Epithelial cell of prostate (primary cell): ENCODE measurements around the gene SPATA25.
"Not testable (repeated sequence)": the region's sequence is repeated elsewhere in the genome, so short reads cannot be mapped to it uniquely, and the experiment has no call there.

Source experiments
- DNase-seq: peaks from one replicate; pipeline ENCODE4 v3.0.0-alpha.2; 2011; ENCODE audit warnings: low read depth, low spot score
- H3K27ac ChIP-seq: fragments of 450-650 bp; 2 replicates; pipeline ENCODE4 v1.5.1; 2017; ENCODE audit warnings: mild to moderate bottlenecking

The SPATA25 gene

DNA sequence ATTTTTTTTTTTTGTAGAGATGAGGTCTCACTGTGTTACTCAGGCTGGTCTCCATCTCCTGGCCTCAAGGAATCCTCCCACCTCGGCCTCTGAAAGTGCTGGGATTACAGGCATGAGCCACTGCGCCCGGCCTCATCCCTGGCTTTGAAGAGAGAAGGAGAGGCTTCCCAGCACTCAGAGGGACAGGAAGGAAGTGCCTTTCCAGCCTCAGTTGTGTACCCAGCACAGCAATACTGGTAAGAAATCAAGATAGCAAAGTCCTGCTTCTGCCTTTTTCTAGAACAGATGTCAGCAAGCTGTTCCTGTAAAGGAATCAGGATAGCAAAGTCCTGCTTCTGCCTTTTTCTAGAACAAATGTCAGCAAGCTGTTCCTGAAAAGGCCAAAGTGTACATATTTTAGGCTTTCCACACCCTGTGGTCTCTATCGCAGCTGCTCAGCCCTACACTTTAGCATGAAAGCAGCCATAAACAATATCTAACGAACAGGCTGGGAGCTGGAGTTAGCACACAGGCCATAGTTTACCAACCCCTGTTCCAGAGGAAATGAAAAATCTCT lies 30.8 kb upstream of the SPATA25 start:
- no peak overlapping the region for H3K27ac ChIP-seq
- no peak for DNase-seq

DNA sequence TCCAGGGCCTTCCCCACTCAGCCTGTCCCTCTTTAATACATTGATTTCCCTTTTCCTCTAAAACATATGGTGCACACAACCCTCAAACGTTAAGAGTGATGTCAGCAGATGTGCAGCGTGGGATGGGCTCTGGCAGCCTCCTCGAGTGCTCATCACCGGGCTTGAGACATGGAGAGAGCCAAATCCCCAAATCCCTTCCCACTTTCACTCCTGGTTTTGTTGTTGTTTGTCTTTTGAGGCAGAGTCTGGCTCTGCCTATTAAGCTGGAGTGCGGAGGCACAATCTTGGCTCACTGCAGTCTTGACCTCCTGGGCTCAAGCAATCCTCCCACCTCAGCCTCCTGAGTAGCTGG lies 30.3 kb upstream of the SPATA25 start:
- no peak overlapping the region for H3K27ac ChIP-seq
- no peak for DNase-seq

DNA sequence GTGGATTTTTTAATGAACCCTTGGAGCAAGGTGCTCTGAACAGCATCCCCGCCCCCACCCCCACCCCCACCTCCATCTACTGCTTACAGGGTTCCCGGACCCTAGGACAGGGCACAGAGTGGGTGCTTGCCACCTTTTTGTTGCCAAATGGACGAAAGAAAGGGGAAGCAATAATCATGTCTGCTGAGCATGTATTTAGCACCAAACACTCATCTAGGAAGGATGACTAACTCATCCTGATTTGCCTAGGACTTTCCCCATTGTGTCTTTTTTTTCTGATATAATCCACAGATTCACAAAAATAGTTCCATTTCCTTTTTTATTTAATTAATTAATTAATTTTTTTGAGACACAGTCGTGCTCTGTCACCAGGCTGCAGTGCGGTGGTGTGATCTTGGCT lies 25.7 kb upstream of the SPATA25 start:
- DNase-seq, result no peak
- peak overlapping the region; percentile 50 for H3K27ac ChIP-seq

DNA sequence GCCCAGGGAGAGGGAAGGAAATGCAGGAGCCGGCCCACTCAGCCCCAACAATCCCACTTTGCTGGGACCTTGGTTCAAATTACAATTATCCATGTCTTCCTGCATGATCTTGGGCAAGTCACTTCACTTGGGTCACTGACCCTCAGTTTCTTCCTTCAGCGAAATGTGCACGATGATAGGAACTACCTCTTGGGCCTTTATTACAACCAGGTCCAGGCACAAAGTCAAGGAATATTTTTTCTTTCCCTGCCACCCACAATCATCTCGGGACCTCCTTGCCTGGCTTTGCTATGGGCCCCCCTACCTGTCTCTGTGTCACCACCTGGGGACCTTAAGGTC lies 24.9 kb upstream of the SPATA25 start:
- no peak for DNase-seq
- H3K27ac ChIP-seq, result peak overlapping the region; percentile 50

DNA sequence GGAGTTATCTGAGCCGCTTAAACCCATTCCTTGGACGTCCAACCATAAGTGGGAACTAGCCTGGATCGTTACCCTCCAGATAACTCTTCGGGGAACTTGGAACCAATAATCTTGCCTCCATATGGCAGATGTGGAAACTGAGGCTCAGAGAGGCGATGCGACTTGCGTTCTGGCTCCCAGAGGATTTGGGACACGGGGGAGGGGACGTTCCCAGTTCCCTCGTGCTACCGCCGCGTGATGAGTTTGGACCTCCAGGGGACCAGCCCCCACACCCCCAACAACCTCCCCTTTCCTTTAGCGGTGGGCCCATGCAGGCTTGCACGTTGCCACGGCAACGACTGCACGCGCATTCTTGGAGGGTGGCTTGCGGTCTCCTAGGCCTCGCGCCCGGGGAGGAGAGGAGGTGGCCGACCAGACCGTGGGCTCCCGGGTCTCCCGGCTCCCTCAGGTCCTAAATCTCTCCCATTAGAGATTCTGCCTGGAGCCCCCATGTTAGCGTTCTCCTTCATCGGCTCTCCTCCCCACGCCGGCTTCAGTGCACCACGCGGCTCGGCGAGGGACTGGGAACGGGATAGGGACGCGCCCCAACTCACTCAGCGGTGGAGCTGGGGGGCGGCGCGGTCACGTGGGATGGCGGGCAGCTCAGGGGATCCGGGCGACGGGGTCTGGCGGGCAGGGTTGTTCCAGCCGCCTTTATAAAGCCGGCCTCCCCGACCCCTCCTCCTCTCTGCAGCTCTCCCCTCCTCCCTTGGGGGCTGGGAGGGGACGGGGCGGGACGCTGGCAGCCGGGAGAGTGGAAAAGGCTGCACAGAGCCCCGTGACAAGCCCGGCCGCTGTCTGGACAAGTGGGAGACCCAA lies 24.3 kb upstream of the SPATA25 start, which contains the start of gene PLTP:
Gene PLTP, minus strand, starts transcription at position 670 of the 858 bp plus-strand sequence. CDS start 703 bp downstream, outside the sequence.
- no peak for DNase-seq
- H3K27ac ChIP-seq, result peak within 1 kb of the TSS; percentile 50

DNA sequence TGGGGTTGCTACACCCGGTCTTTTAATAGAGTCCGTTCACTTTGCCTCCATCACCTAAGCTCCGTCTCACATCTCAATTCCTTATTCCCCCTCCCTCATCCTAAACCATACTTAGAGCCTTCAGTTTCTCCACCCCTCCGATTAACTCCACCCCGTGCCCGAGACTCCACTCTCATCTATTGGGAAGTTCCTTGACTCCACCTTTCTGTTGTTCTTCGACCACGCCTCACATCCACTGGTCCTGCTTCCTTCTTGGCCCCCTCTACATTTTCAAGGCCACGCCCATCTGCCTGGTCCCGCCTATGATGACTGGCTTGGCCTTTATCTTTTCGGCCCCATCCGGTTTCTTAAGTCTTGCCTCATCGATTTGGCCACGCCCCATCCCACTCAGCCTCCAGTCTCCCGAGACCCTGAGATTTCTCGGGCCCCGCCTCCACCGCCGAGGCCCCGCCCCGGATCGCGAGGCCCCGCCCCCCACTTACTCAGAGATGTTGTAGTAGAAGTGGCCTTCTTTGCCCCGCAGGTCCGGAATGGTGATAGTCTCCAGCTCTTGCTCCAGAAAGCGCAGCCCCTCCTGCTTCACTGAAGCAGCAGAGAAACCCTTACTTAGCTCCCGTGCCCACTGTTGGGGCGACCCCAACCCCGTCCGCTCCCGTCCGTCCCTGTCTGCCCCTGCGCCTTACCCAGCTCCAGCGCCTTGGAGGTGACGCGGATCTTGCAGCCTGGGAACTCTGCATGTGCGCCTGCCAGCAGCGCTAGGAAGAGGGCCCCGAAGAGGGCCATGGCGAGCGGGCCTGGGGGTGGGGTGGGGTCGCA lies 23.5 kb upstream of the SPATA25 start:
- peak overlapping the region; percentile 50 for H3K27ac ChIP-seq
- DNase-seq, result peak; percentile 98

DNA sequence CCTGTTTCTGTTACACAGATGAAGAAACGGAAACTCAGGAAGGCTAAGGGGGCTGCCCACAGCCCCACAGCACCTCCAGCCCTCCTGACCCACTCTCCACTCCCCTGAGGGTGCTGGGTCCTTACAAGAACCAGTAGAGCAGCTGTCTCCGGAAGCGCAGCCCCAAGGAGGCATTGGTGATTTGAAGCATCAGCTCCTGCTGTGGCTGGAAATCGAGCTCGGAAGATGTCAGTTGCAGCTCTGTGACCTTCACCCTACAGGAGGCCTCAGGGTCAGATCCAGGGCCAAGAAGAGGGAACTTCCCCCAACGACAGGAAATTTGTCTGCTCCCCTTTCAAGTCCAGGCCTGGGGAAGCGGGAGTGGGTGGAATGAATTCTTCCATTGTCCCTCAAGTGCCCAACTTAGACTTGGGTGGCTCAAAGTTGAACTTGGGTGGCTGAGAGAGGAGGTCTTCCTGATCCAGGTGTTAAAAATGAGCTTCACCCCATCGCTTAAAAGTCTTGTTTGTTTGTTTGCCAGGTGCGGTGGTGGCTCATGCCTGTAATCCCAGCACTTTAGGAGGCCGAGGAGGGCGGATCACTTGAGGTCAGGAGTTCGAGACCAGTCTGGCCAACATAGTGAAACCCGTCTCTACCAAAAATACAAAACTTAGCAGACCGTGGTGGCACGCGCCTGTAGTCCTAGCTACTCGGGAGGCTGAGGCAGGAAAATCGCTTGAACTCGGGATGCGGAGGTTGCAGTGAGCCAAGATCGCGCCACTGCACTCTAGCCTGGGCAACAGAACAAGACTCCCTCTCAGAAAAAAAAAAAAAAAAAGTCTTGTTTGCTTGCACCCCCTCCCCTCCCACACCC lies 22.6 kb upstream of the SPATA25 start:
- peak overlapping the region; percentile 50 for H3K27ac ChIP-seq
- DNase-seq, result no peak

DNA sequence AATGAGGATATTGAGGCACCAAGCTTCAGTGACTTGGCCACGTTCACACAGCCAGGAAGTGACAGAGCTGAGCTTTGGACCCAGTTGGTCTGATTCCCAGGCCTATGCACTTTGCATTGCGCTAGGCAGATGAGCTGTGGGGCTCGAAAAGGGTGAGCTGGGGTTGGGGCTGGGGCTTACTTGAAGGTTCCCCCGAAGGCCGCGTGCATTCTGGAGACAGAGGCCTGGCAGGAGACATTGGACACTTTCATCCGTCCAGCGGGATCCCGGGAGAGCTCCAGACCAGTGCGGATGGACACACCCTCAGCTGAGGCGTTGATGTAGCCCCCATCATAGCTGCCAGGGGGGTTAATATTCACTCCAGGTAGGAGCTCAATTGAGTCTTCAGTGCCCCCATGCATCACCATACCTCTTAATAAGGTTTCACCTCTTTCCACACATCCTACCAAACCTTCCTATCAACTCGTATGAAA lies 21.9 kb upstream of the SPATA25 start:
- H3K27ac ChIP-seq, result no peak overlapping the region
- DNase-seq, result no peak

DNA sequence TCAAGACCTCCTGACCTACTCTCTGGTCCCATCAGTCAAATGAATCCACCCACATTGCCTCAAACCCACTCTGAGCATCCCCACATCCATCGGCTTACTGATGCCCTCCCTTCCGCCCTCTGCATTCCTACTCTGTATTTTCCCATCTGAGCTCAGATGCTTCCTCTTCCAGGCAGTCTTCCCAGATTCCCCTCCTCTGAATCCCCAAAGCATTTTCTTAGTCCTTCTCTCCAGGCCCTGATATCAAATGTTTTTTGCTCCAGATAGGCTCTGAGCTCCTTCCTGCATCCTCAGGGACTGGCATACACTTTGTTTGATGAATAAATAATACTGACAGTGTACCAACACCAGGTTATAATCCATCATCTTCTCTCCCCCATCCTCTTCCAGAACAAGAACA lies 20.7 kb upstream of the SPATA25 start:
- no peak for DNase-seq
- H3K27ac ChIP-seq, result no peak overlapping the region

DNA sequence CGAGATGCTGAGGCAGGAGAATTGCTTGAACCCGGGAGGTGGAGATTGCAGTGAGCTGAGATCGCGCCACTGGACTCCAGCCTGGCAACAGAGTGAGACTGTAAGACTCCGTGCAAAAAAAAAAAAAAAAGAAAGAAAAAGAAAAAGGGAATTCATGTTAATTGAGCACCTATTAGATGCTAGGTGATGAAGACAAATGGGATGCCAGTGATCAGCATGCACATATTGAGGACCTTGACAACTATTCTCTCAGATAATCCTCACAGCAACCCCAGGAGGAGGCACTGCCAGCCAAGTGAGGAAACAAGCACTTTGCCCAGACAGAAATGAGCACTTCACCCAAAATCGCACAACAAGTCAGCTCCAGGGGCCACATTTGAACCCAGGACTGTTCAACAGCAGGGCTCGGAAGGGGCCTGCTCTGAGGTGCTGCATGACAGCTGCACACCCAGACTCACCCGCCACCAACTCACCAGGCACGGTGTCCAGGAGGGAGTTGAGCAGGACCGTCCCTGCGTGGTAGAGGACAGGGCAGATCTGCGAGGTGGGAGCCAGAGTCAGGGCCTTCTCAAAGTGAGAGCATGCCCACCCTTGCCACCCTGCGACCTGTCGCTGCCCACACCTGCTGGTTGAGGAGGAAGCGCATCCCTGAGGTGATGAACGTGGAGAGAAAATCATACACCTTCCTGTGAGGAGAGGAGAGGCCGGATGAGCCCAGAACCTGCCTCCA lies 20.0 kb upstream of the SPATA25 start:
- no peak overlapping the region for H3K27ac ChIP-seq
- no peak for DNase-seq

DNA sequence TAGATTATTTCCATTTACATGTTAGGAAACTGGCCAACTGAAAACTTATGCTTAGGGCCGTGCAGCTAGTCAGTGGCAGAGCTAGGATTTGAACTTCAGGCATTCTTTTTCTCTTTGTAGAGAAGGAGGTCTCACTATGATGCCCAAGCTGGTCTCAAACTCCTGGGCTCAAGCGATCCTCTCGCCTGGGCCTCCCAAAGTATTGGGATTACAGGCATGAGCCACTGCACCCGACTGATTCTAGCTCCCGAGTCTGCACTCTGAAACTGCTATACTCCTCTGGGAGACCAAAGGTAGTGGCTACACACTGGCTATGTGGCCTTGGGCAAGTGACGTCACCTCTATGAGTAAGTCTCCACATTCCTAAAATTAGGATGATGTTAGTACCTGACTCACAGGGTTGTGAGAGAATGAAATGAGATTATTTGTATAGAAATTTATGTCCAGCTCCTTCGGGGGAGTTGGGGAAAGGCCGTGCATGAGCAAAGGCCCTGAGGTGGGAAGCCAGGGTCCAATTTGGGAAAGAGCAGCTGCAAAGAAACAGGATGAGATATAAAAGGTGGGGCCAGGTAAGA lies 18.2 kb upstream of the SPATA25 start:
- peak overlapping the region; percentile 49 for H3K27ac ChIP-seq
- peak; percentile 36 for DNase-seq

DNA sequence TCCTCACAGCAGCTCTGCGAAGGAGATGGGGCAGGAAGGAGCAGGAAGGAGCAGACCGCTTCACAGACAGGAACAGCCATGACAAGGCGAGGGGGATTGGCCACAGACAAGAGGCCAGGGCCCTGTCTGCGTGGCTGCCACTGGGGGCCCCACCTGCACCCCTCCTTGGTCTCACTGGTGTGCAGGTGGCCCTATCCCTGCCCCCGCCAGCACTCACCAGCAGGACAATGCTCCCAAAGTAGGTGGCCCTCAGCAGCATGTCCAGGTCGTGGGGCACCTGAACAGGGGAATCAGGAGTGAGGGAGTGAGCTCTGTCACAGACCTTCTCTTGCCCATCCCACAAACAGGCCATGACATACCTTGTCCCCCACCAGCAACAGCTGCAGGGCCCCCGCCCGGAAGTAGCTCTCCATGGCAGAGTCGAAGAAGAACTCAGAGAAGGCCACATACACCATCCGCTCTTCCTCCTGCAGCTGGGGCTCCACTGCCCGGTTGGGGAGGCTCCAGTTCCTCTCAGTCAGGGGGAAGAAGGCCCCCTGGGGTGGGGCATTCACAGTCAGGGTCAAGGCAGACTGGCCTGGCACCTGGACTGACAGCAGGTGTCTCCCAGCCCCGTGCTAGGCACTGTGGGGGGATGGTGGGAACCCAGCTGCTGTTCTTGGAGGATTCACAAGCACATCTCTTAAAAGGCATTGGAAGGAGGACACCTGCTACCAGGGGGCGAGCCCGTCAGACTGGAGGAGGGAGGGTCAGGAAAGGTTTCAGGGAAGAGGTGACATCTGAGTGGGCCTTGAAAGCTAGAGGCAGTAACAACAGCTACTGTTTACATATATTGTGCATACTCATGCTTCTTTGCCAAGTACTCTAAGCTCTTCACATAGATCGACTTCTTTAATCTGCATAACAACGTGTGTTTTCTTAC lies 17.4 kb upstream of the SPATA25 start:
- DNase-seq, result no peak
- peak overlapping the region; percentile 49 for H3K27ac ChIP-seq

DNA sequence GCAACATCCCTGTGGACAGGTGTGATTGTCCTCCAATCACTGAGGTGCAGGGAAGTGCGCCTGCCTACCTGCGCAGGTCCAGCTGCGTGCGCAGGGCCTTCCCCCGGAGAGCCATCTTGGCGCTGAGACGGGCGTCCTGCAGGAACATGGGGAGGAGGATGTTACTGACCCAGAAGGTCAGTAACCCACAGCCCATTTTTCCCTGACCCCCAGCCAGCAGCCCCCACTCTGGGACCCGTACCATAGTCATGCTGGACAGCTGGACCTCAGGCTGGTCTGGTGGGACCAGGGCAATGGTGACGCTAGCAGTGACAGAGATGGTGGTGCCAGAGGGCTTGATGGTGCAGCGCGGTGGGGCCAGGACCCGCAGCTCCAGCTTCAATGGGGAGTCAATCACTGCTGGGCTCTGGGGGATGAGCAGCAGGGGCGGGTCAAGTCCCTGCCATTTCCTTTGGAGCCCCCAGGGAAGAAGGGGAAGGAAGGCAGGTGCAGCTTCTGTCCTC lies 14.8 kb upstream of the SPATA25 start:
- DNase-seq, result no peak
- no peak overlapping the region for H3K27ac ChIP-seq

DNA sequence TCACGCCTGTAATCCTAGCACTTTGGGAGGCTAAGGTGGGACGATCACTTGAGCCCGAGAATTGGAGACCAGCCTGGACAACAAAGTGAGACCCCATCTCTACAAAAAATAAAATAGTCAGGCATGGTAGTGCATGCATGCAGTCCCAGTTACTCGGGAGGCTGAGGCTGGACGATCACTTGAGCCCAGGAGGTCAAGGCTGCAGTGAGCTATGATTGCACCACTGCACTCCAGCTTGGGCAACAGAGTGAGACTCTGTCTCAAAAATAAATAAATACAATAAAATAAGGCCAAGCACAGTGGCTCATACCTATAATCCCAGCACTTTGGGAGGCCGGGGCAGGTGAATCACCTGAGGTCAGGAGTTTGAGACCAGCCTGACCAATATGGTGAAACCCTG lies 13.9 kb upstream of the SPATA25 start:
- DNase-seq, H3K27ac ChIP-seq: not testable (repeated sequence)

DNA sequence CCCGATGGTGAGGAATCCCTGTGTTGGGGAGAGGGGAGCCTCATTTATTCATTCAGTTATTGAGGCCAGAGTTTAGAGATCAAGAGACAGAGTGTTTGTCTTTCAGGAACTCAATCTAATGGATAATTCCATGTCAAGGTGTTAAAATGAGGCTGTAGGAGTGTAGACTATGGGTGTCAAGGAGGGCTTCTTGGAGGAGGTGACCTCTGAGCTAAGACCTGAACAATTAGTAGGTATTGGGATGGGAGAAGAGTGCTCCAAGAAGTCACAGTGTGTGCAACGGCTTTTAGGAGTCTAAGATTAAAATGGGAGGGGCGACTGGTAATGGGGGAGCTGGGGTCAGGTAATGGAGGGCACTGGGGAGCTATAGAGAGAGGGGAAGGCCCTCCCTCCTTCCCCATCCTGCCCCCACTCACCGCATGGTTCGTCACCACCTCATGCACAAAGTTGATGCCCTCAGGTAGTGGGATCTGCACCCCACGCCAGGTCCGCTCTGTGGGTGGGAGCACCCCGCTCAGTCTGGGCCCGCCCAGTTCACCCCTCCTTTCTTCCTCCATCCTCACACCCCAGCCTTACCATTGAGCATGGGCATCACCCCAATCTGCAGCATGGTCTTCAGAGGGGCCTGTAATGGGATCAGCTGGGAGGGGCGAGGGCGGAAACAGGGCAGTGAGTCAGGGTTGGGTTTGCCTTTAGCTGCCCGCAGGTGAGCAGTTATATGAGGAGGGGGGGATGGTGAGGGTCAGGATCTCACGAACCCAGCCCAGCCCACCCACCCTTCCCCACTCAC lies 11.8 kb upstream of the SPATA25 start:
- H3K27ac ChIP-seq, result no peak overlapping the region
- DNase-seq, result no peak

DNA sequence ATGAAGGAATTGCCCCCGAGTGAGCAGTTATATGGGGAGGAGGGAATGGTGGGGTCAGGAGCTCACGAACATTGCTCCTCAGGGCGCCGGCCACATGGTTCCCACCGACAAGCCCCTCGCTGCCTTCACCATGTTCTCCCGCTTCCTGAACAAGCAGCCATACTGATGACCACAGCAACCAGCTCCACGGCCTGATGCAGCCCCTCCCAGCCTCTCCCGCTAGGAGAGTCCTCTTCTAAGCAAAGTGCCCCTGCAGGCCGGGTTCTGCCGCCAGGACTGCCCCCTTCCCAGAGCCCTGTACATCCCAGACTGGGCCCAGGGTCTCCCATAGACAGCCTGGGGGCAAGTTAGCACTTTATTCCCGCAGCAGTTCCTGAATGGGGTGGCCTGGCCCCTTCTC lies 10.9 kb upstream of the SPATA25 start:
- no peak for DNase-seq
- no peak overlapping the region for H3K27ac ChIP-seq

DNA sequence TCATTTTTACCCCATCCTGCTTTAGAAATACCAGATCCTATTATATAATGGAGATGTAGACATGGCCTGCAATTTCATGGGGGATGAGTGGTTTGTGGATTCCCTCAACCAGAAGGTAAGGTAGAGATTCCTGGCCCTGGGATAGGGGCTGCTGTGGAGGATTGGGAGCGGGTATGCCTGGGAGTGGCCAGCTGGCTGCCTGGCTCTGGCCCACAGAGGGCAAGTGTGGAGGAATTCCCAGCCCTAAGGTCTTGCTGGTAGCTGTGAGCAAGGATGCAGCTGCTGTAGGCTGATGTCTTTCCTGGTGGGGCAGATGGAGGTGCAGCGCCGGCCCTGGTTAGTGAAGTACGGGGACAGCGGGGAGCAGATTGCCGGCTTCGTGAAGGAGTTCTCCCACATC lies 10.3 kb upstream of the SPATA25 start:
- no peak overlapping the region for H3K27ac ChIP-seq
- no peak for DNase-seq
